NOMO-1 treated with dmso at 0.1 percent for 144 hours (cell line): Measurements from ENCODE around the gene ADAP2.
A peak's percentile ranks its signal among the peaks of the same experiment; 100 is the strongest.
"Not testable (repeated sequence)": the region's sequence is repeated elsewhere in the genome, so short reads cannot be mapped to it uniquely, and the experiment has no call there.

Experiments
- DNase-seq: peaks from one replicate; lab custom pipeline; 2025; ENCODE audit not compliant: unreplicated experiment; lab: John Stamatoyannopoulos, UW

ADAP2 gene, protein sequence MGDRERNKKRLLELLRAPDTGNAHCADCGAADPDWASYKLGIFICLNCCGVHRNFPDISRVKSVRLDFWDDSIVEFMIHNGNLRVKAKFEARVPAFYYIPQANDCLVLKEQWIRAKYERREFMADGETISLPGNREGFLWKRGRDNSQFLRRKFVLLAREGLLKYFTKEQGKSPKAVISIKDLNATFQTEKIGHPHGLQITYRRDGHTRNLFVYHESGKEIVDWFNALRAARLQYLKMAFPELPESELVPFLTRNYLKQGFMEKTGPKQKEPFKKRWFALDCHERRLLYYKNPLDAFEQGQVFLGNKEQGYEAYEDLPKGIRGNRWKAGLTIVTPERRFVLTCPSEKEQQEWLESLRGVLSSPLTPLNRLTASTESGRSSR

DNA sequence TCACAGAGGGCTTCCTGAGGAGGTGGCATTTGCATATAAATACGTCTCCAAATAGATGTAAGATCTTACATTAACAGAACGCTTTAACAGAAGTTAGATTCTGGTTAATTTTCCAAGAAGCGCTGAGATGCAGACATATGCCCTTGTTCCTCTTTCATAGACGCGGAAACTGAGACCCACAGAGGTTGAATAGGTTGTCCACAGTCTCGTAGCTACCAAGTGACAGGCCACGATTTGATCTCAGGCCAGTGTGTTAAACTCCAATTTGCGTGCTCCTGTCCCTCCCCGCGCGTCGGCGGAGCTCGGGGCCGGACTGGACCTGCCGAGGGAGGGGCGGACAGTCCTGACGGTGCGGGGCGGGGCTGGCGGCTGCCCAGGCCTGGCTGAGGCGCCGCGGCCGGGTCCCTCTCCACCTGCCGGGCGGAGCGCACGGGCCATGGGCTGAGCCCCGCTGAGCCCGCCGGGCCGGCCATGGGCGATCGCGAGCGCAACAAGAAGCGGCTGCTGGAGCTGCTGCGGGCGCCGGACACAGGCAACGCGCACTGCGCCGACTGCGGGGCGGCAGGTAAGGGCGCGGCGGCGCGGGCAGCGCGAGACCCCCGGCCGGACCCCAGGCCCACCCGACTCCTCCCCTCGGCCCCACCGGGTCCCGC is at the start of gene ADAP2:
Gene ADAP2, plus strand, starts transcription at position 402 of the 653 bp plus-strand sequence. Its CDS starts 70 bp downstream, at position 472.
- no peak for DNase-seq

DNA sequence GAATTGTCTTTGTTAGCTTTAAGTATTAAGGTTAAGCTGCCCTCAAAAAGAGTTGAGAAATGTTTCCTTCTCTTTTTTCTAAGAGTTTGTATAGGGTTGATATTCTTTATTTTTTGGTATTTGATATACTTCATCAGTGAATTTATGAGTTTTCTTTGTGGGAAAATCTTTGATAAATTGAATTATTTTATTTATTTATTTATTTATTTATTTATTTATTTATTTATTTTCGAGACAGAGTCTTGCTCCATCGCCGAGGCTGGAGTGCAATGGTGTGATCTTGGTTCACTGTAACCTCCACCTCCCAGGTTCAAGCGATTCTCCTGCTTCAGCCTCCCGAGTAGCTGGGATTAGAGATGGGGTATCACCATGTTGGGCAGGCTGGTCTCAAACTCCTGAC is 35.6 kb upstream of the ADAP2 start:
- no peak for DNase-seq

DNA sequence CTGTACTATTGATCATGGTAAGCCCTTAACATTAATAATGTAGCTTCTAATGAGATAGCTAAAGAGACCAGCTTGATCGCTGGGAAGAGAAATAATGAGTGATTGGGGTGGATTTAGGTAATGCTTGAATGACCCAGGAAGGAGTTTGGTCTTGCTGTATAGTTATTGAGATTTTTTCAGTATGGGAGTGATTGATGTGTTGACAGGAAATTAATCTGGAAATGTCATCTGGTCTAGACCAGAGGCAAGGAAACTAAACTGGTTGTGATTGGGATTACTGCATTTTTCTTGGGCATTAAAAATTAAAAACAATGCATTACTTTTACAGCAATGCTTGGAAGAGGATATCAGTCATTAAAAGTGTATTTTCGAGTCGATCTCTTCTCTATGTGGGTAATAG is 27.5 kb upstream of the ADAP2 start:
- no peak for DNase-seq

DNA sequence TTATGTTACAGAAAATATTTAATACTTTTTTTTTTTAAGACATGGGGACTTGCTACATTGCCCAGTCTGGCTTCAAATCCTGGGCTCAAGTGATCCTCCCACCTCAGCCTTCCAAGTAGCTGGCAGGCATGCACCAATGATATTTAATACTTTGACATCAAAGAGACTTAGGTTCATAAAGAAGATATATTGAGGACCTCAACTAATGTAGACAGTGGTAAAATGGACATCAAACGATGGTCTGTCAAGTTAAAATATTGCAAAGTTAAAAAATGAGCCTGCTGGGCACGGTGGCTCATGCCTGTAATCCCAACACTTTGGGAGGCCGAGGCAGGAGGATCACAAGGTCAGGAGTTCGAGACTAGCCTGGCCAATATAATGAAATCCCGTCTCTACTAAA is 24.4 kb upstream of the ADAP2 start:
- DNase-seq: no peak

- no peak for DNase-seq
Observed at GRCh38 chr17:30905742-30906100, 16.0 kb upstream of the ADAP2 start.

- peak; percentile 81 for DNase-seq
Observed at GRCh38 chr17:30906101-30906911, 15.4 kb upstream of the ADAP2 start, which contains the start of gene TEFM. Gene TEFM, minus strand, starts transcription at chr17:30906238. Its CDS starts 40 bp downstream, at chr17:30906198.

GRCh38 chr17:30908717-30909420 is 12.9 kb upstream of the ADAP2 start:
- DNase-seq: no peak

GRCh38 chr17:30910151-30910550 is 11.6 kb upstream of the ADAP2 start:
- not testable (repeated sequence) for DNase-seq

GRCh38 chr17:30913955-30914354 is 7.8 kb upstream of the ADAP2 start:
- no peak for DNase-seq

DNA sequence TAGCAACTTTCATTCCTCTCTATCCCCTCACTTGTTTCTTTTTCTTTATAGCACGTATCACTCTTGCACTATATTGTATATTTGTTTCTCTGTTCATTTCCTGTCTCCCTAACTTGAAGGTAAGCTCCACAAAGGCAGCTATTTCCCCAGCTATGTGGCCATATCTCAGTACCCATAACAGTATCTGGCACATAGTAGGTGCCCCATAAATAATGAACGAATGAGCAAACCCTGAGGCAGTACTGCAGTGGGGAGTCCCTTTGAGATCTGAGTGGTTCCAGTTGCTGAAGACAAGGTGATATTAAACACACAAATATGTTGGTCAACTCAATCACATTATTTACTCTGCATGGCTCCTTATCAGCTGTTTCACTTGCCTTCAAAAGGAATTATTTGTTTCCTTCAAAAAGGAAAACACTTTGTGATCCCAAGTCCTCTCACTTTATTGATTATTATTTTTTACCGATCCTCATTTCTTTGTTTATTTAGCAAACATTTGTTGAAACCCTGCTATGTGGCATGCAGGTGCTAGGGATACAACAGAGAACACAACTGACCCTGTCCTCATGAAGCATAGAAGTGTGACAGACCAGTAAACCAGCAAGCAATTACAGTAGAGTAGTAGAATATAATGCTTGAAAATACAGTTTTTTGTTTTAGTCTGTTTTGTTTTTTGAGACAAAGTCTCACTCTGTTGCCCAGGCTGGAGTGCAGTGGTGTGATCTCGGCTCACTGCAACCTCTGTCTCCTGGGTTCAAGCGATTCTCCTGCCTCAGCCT is 5.7 kb upstream of the ADAP2 start:
- DNase-seq: no peak

GRCh38 chr17:30917050-30917449 is 4.7 kb upstream of the ADAP2 start:
- no peak for DNase-seq

- no peak for DNase-seq
Observed at GRCh38 chr17:30920282-30920681, 1.5 kb upstream of the ADAP2 start.

DNA sequence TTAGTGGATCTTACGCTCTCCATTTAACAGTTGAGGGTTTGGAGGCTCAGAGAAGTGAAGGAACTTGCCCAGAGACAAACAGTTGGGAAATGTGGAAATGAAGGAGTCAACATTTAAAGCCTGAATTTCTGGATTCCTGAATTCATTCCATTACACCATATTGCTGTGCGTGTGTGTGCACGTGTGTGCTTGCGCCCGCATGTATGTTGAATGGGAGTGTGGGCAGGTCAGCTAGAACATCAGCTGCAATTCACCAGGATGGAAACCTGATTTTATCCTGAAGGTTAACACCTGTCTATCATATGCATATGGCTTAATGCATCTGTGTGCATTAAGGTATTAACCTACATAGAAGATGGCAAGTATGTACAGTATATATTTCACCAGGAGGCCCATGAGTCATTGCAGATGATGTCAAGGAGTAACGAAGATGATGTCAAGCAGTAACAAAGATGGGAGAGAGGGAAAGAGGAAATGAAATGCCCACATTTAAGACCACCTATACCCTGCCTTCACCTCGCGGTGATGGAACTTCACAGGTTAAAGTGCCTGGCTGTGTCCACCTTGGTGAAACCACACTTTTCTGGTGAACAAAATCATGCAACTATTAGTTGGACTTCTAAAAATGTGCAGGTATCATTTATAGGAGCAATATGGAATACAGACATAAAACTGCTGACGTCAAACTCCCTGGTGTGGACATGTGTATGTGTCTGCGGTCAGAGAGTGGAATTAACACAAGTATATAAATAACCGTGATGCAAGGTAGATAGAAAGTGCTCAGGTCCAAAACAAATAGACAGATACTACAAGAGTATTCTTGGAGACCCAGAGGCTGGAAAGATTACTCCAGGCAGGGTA is 832 bp upstream of the ADAP2 start:
- no peak for DNase-seq

GRCh38 chr17:30922235-30923030 is 688 bp downstream of the ADAP2 start:
- DNase-seq: no peak

- no peak for DNase-seq
Observed at GRCh38 chr17:30924341-30924740, 2.6 kb downstream of the ADAP2 start.

DNA sequence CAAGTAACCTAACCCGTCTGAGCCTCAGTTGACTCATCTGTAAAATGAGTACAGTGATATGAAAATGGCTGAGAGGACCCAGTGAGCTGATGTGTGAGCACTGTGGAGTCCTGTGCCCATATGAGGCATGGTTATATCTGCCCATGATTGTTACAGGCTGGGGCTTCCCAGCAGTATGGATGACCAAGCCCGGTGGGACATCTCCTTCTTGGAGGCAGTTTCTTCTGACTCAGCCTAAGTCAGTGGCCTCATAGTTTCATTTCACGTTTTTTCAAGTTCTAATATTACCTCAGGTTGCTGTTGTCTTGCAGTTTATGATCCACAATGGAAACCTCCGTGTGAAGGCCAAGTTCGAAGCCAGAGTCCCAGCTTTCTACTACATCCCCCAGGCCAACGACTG is 4.8 kb downstream of the ADAP2 start:
- no peak for DNase-seq

DNA sequence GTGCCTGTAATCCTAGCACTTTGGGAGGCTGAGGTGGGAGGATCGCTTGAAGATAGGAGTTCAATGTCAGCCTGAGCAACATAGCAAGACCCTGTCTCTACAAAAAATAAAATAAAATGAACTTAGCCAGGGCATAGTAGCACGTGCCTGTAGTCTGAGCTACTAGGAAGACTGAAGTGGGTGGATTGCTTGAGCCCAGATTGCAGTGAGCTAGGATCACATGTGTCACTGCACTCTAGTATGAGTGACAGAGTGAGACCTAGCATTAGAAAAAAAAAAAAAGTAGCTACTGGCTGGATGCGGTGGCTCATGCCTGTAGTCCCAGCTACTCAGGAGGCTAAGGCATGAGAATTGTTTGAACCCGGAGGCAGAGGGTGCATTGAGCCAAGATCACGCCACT is 6.0 kb downstream of the ADAP2 start:
- DNase-seq: no peak

DNA sequence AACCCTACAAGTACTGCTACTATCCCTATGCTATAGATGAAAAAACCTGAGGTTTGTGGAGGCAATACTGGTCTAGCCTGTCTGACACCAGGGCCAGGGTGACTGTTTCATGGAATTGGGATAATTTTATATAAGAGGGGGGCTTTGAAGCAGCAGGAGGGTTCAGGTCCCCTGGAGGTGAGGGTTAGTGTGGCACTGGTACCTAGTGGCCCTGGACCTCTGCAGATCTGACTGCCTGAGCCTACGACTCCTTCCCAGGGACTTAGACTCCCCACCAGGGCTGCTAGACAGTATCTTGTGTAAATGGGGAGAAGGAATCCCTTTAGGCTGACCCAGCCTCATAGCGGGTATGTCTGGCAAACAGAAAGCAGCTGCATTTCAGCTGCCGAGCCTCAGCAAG is 6.8 kb downstream of the ADAP2 start:
- DNase-seq: no peak
